K562 (cell line): ENCODE results near the gene LRRK1. TPM values are rescaled to one million over a fixed set of nuclear protein-coding genes. Genes with fewer than 3 reads are reported as not detected.

Experiments used
- ATAC-seq: fragments of 200-7000 bp; cut with Tn5 transposase; 3 replicates; pipeline ENCODE4 v1.9.1; 2020; ENCODE audit warnings: moderate library complexity
- BruUV-seq: library from RNA; stranded (reverse); fragments of 400-500 nt; replicated peaks from 2 replicates; lab custom pipeline; 2021; lab: Mats Ljungman, UMichigan
- CTCF ChIA-PET: fragments of 300-600 bp; formaldehyde crosslinking; extraction: SDS; loops from one replicate; lab custom pipeline; 2021; ENCODE audit warnings: low intra/inter-chr PET ratio; lab: Yijun Ruan, JAX
- POLR2A ChIA-PET: fragments of 300-600, 350-650 bp; sonication (Branson Sonifier 250); formaldehyde crosslinking; extraction: SDS; loops from one replicate; lab custom pipeline; 2021; ENCODE audit warnings: antibody characterized with exemption, inconsistent platforms; lab: Yijun Ruan, JAX
- DNase-seq, 4 experiments: peaks; one replicate each; pipeline versions ENCODE4 v3.0.0 to v3.0.0-alpha.2; 2011 to 2018; ENCODE audit warnings: low spot score in 3 of 4, mixed read lengths in 3 of 4; ENCODE audit errors: extremely low read depth in 1 of 4
- FAIRE-seq: peaks from 2 replicates; lab custom pipeline; 2011; peaks lifted over from hg19 to GRCh38; lab: Jason Lieb, UNC
- H2AFZ ChIP-seq: 2 replicates; pipeline ENCODE4 v1.6.0; 2011; ENCODE audit warnings: low read depth, low read length, control low read depth, inconsistent platforms
- H3K27ac ChIP-seq: fragments of 200-600 bp; 3 replicates; pipeline ENCODE4 v1.8.0; 2011; ENCODE audit warnings: low read depth, mild to moderate bottlenecking, control low read depth, inconsistent platforms, low read length, moderate library complexity, mixed read lengths; ENCODE audit errors: extremely low read depth
- H3K27me3 ChIP-seq, 2 experiments: fragments of 300-600 bp in 1 of 2; 2 replicates in 1 of 2; 3 replicates in 1 of 2; pipeline versions ENCODE4 v1.6.0 to v1.8.0; 2011; ENCODE audit warnings: inconsistent platforms in 2 of 2, low read length in 2 of 2, mild to moderate bottlenecking in 1 of 2, mixed read lengths in 1 of 2, moderate library complexity in 1 of 2; ENCODE audit not compliant: control insufficient read depth in 2 of 2, insufficient read depth in 2 of 2
- H3K36me3 ChIP-seq: fragments of 300-600 bp; 3 replicates; pipeline ENCODE4 v1.8.0; 2011; ENCODE audit warnings: mild to moderate bottlenecking, low read length, inconsistent platforms; ENCODE audit not compliant: control insufficient read depth, insufficient read depth
- H3K4me1 ChIP-seq, 2 experiments: fragments of 200-600 bp in 1 of 2; replicated peaks in 1 of 2; 2 replicates in 1 of 2; 3 replicates in 1 of 2; pipeline versions ENCODE4 v1.5.1 to v1.8.0; 2011; ENCODE audit warnings: inconsistent platforms in 2 of 2, low read length in 2 of 2, mild to moderate bottlenecking in 1 of 2, mixed read lengths in 1 of 2, moderate library complexity in 1 of 2; ENCODE audit not compliant: control insufficient read depth in 2 of 2, insufficient read depth in 2 of 2
- H3K4me2 ChIP-seq: 2 replicates; pipeline ENCODE4 v1.6.1; 2011; ENCODE audit warnings: low read length, control low read depth, inconsistent platforms, mixed read lengths; ENCODE audit not compliant: insufficient read depth
- H3K4me3 ChIP-seq: fragments of 200-600 bp; sonication (generic), shearing (Covaris generic); 2 replicates; pipeline ENCODE4 v1.5.1; 2016; ENCODE audit warnings: control low read depth, inconsistent platforms
- H3K79me2 ChIP-seq: fragments of 200-600 bp; 3 replicates; pipeline ENCODE4 v1.8.0; 2011; ENCODE audit warnings: low read length, inconsistent platforms; ENCODE audit not compliant: control insufficient read depth, insufficient read depth
- H3K9ac ChIP-seq, 2 experiments: 2 replicates each; pipeline versions ENCODE4 v1.6.0 to v1.6.1; 2011; ENCODE audit warnings: low read depth in 2 of 2, low read length in 2 of 2, control low read depth in 1 of 2, inconsistent platforms in 1 of 2, mild to moderate bottlenecking in 1 of 2, mixed read lengths in 1 of 2; ENCODE audit not compliant: insufficient read depth in 1 of 2
- H3K9me1 ChIP-seq: one replicate; pipeline ENCODE4 v1.6.0; 2011; ENCODE audit warnings: inconsistent platforms, mild to moderate bottlenecking, low read length, moderate library complexity; ENCODE audit not compliant: control insufficient read depth, insufficient read depth
- H3K9me3 ChIP-seq: replicated peaks from 2 replicates; pipeline ENCODE4 v1.5.1; 2011; ENCODE audit warnings: low read depth, low read length, inconsistent platforms; ENCODE audit not compliant: control insufficient read depth, insufficient read depth
- H4K20me1 ChIP-seq: replicated peaks from 2 replicates; pipeline ENCODE4 v1.6.1; 2011; ENCODE audit warnings: low read length, inconsistent platforms, mixed read lengths; ENCODE audit not compliant: control insufficient read depth, insufficient read depth
- CBX2 ChIP-seq: fragments of 200-600 bp; sonication (generic); IDR thresholded peaks from one replicate; pipeline ENCODE4 v1.6.1; 2012; ENCODE audit warnings: mild to moderate bottlenecking, low read length, inconsistent platforms; ENCODE audit not compliant: insufficient read depth, poor library complexity, severe bottlenecking
- CUX1 ChIP-seq: fragments of 200-800 bp; sonication (Bioruptor generic); IDR thresholded peaks from 2 replicates; pipeline ENCODE4 v1.6.1; 2016; ENCODE audit warnings: missing genetic modification characterization, missing compliant biosample characterization
- TCF3 ChIP-seq: sonication (generic); formaldehyde crosslinking; IDR thresholded peaks from 2 replicates; pipeline ENCODE4 v1.4.0; 2020; ENCODE audit warnings: mild to moderate bottlenecking, missing genetic modification reagents
- ZFP30 ChIP-seq: fragments of 250-450 bp; sonication (Bioruptor Pico); IDR thresholded peaks from 2 replicates; pipeline ENCODE4 v1.8.0; 2022; ENCODE audit warnings: moderate library complexity, mild to moderate bottlenecking, inconsistent platforms, borderline replicate concordance
- WGBS: fragments of 100-300 bp; shearing (Covaris generic); methylation state at CpG from one replicate; pipeline ENCODE4 v1.1.6; 2016; ENCODE audit warnings: low coverage, mixed read lengths; ENCODE audit not compliant: insufficient coverage; ENCODE audit errors: missing lambda C conversion rate; 5-methylcytosine and 5-hydroxymethylcytosine counted together
- in situ Hi-C: fragments of 300-500 bp; cut with MboI; formaldehyde crosslinking; loops from 4 replicates; pipeline ENCODE4 v1.15.0; 2018; ENCODE audit warnings: inconsistent platforms, mixed read lengths
- intact Hi-C: fragments of 100-400 bp; cut with micrococcal nuclease; formaldehyde crosslinking; loops from 2 replicates; pipeline ENCODE4 v1.14.2; 2022
- polyA plus RNA-seq, 8 experiments: library from polyadenylated mRNA; depleted of rRNA in 4 of 8; stranded (reverse) in 5 of 8; unstranded in 3 of 8; fragments of >200 nt; fragmentation: Nextera tagmentation in 2 of 8; fragmentation: Illumina TruSeq in 1 of 8; extraction: Ambion mirVana in 2 of 8; extraction: Trizol in 1 of 8; gene quantifications; 2 replicates each; pipeline versions ENCODE4 v1.2.1 to v1.2.3, GENCODE V29; 2011 to 2014; ENCODE audit warnings: inconsistent platforms in 1 of 8, missing spikeins in 1 of 8
- total RNA-seq, 7 experiments: library from RNA; depleted of rRNA in 6 of 7; stranded (reverse); fragments of >200 nt in 6 of 7; fragmentation: Illumina TruSeq in 2 of 7; extraction: Trizol in 2 of 7; gene quantifications; 2 replicates each; pipeline versions ENCODE4 v1.2.1 to v1.2.3, GENCODE V29; 2011 to 2021; ENCODE audit warnings: low replicate concordance in 1 of 7
- TF ChIP-seq, protein P1 (sequence below): fragments of 250-450 bp; sonication (Bioruptor Pico); IDR thresholded peaks from 2 replicates; pipeline ENCODE4 v1.6.1; 2021; ENCODE audit warnings: mild to moderate bottlenecking

Gene LRRK1
- total and polyA plus RNA-seq, 9 of the 15 experiments (the other 6 are each of a cell fraction or from before 2014, with no cell fraction given): 0.01 to 1.5 (median 0.11) TPM

- under 1% methylated on average over 13 of the region's 13 CpGs for WGBS
- POLR2A ChIA-PET: no interaction called here
Observed at GRCh38 chr15:101026656-101027272, 107.6 kb downstream of the LRRK1 start.

More at GRCh38 chr15:101026656-101027272, 107.6 kb downstream of the LRRK1 start:
- in situ Hi-C loops: no loop called here
- Histone ChIP-seq H3K4me1 (peaks cover 0 to 5% of the 10 kb centered on the region in 2 experiments; a peak in 2 of 5 replicates), H3K4me2 (no peak overlapping the region), H4K20me1 (no peaks in the 10 kb centered on the region; the same call in 1 of the 2 replicates), H3K36me3 (no peaks in the 10 kb centered on the region), H3K27ac (no peak overlapping the region), H2AFZ (no peak overlapping the region), H3K79me2 (no peaks in the 10 kb centered on the region), H3K9me3 (no peaks in the 10 kb centered on the region), H3K27me3 (peaks cover 63 to 89% of the 10 kb centered on the region in 2 experiments), H3K9me1 (no peaks in the 10 kb centered on the region), H3K9ac (no peak overlapping the region), H3K4me3 (no peak overlapping the region)
- intact Hi-C loops: no loop called here
- DNase-seq (no peak), FAIRE-seq (no peak), ATAC-seq (no peak)
- TF ChIP-seq, protein P1, sequence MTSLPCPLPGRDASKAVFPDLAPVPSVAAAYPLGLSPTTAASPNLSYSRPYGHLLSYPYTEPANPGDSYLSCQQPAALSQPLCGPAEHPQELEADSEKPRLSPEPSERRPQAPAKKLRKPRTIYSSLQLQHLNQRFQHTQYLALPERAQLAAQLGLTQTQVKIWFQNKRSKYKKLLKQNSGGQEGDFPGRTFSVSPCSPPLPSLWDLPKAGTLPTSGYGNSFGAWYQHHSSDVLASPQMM (CRISPR knock-in tag): no peak
- TF ChIP-seq ZFP30 (no peak), CUX1 (CRISPR knock-in tag) (no peak), TCF3 (no peak), CBX2 (no peak)
- CTCF ChIA-PET: interaction anchor here (0.6 to 1.3 kb wide), 2 partner anchors 10 to 12 kb away, joined by 3 read pairs; no protein-coding TSS in a partner anchor
- BruUV-seq: no TSS peak
